ENCODE measurements around the gene DMRTC2. TPM values are rescaled to one million over a fixed set of nuclear protein-coding genes. Genes with fewer than 3 reads are reported as not detected.

Gene DMRTC2
- total RNA-seq, 1 donor from 2014 or later = not detected

GRCh38 chr19:41869374-41869955 is 24.6 kb downstream of the DMRTC2 start:
- intact Hi-C loops (cut with micrococcal nuclease) = loop anchor here (10.0 kb wide), 1 partner anchor 1445 kb away; the partner anchor contains the start of gene SERTAD1

GRCh38 chr19:41870401-41870873 is 25.6 kb downstream of the DMRTC2 start:
- intact Hi-C loops (cut with micrococcal nuclease) = loop anchor here (2.0 to 10.0 kb wide), 2 partner anchors 16 to 516 kb away; partner anchors contain the start of gene TGFB1

- intact Hi-C loops (cut with micrococcal nuclease) = loop anchor here (1.0 to 10.0 kb wide), 4 partner anchors 11 to 517 kb away; partner anchors contain the start of genes RPS19 and TGFB1
Measured at GRCh38 chr19:41871573-41872383, 26.9 kb downstream of the DMRTC2 start.

DNA sequence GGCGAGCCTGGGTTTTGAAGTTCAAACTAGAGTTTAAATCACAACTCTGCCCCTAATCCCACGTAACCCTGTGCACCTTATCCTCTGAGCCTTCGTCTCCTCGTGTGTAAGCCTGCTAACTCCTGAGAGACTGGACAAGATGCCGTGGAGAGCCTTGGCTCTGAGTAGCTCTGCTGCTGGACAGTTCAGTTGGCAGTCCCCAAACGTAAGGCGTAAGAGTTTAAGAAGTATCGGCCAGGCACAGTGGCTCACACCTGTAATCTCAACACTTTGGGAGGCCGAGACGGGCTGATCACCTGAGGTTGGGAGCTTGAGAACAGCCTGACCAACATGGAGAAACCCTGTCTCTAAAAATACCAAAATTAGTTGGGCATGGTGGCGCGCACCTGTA is 27.5 kb downstream of the DMRTC2 start:
- intact Hi-C loops (cut with micrococcal nuclease) = loop anchor here (10.0 kb wide), 1 partner anchor 518 kb away; the partner anchor contains the start of gene TGFB1

GRCh38 chr19:41872775-41873647 is 28.2 kb downstream of the DMRTC2 start:
- intact Hi-C loops (cut with micrococcal nuclease) = loop anchor here (1.0 to 10.0 kb wide), 2 partner anchors 62 to 518 kb away; partner anchors contain the start of gene TGFB1

DNA sequence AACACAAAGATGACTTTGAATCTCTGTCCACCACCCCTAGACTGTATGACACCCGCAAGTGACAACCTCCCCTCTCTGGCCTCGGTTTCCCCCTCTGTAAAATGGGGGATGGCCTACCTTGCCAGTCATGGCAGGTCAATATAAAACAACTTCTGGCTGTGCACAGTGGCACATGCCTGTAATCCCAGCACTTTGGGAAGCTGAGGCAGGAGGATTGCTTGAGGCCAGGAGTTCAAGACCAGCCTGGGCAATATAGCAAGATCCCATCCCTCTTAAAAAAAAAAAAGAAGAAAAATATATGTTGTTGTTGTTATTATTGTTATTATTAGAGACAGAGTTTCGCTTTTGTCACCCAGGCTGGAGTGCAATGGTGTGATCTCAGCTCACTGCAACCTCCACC is 31.1 kb downstream of the DMRTC2 start:
- intact Hi-C loops (cut with micrococcal nuclease) = loop anchor here (1.0 to 10.0 kb wide), 5 partner anchors 8 to 521 kb away; partner anchors contain the start of genes RABAC1 and TGFB1

DNA sequence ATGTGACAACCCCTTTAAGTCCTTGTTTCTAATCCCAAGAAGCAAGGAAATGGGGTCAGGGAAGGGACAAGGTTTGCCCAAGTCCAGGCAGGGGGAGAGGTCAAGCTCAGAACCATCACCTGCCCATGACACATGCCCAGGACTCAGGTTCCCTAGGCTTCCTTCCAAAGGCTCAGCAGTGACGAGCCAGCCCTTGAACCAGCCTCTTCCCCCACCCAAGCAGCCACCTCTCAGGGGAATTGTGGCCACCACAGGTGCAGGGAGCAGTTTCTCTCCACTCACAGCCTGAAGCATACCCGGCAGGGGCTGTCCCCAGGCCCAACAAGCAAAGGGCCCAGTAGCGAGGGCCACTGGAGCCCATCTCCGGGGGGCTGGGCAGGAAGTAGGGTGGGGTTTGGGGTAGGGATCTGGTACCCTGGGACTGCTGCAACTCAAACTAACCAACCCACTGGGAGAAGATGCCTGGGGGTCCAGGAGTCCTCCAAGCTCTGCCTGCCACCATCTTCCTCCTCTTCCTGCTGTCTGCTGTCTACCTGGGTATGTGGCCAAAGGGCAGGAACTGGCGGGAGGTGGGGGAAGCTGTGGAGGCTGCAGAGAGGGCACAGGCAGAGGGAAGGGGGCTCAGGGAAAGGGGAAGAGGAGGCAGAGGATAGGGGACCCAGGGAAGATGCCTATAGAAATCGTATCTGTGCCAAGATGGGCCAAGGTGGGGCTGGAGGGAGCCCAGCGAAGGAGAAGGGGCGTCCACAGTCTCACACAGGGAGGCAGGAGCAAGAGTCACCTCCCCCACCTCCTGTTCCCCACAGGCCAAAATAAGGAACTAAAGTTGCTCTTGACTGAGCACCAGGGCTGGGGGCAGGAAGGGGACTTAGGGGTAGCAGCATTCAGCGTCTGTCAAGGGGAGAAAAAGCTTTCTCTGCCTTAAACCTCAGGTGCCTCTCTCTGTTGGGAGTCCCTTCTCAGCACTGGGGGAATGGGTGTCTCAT is 32.3 kb downstream of the DMRTC2 start, which contains the start of gene CD79A:
Gene CD79A, plus strand, starts transcription at position 433 of the 986 bp plus-strand sequence. Its CDS starts 26 bp downstream, at position 459.
- intact Hi-C loops (cut with micrococcal nuclease) = loop anchor here (10.0 kb wide), 1 partner anchor 522 kb away; the partner anchor contains the start of gene TGFB1

DNA sequence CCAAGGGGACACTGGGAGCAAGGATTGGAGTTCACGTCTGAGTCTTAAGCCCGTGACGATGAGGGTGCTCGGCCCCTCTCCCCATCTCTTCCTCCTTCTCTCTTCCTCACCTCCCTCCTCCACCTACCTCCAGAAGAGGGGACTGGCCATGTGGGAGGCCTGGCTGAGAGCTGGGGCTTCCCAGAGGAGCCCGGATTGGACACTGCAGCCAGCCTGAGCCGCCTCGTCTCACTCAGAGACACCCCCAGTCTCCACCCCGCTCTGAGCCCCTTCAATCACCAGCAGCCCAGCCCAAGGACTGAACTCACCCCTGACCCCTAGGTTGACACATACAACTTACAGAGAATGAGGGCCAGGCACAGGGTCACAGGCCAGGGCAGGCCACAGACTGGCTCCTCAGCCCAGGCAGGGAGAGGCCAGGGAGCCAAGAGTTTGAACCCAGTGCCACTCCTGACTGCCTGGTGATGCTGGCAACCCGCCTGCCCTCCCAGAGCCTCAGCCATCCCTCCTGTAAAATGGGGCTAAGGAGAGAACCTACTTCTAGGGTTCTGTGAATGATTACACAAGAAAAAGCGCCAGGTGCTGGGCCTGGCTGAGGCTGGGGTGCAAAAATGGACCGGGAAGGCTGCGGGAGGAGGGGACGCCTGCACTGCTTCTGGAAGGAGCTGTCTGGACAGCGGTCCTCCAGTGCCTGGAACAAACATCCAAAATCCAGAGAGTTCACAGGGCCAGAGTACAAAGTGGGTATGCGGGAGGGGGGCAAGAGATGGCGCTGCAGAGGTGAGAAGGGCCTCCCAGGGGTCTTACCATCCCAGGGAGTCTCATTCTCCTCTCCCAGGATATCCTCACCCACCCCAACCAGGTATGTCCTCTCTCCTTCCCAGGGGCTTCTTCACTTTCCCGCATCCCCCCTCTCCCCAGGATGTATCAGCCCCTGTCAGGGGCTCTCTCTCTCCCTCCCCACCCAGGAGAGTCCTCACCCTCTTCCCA is 33.4 kb downstream of the DMRTC2 start:
- intact Hi-C loops (cut with micrococcal nuclease) = loop anchor here (10.0 kb wide), 1 partner anchor 523 kb away; the partner anchor contains the start of gene TGFB1

DNA sequence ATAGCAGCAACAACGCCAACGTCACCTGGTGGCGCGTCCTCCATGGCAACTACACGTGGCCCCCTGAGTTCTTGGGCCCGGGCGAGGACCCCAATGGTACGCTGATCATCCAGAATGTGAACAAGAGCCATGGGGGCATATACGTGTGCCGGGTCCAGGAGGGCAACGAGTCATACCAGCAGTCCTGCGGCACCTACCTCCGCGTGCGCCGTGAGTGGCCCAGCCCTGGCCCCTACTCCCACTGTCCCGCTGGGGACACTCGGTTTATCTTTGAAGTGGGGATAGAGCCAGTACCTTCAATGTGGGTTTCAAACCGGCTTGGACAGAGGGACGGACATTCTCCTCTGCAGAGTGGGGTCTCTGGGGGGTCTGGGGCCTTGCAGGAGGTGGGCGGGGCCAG is 34.2 kb downstream of the DMRTC2 start:
- intact Hi-C loops (cut with micrococcal nuclease) = loop anchor here (10.0 kb wide), 1 partner anchor 524 kb away; the partner anchor contains the start of gene TGFB1

DNA sequence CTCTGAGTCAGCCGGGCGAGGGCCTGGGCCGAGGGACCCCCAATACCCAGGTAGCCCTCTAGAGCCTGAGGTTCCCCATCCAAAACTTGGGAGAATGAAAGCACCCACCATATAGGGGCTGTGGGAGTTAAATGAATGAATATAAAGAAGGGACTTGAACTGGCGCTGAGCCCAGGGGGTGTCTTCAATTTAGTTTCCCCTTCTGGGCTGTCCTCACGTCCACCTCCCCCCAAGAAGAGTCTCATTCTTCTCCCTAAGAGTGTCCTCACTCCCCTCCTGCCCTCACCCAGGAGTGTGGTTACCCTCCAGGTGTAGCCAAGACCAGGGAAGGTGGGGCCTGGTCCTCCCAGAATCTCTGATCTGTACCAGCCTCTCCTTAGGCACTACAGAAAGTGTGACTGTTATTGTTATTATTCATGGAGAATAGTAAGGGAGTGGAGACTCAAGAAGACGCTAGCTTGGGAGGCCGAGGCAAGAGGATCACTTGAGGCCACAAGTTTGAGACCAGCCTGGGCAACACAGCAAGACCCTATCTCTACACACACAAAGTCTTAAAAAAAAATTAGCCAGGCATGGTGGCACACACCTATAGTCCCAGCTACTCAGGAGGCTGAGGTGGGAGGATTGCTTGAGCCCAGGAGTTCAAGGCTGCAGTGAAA is 35.0 kb downstream of the DMRTC2 start:
- intact Hi-C loops (cut with micrococcal nuclease) = loop anchor here (5.0 to 10.0 kb wide), 2 partner anchors 403 to 525 kb away; partner anchors contain the start of gene TGFB1

- intact Hi-C loops (cut with micrococcal nuclease) = loop anchor here (5.0 kb wide), 1 partner anchor 402 kb away; no protein-coding TSS in a partner anchor
Measured at GRCh38 chr19:41880329-41880708, 35.5 kb downstream of the DMRTC2 start.

- intact Hi-C loops (cut with micrococcal nuclease) = loop anchor here (5.0 kb wide), 1 partner anchor 399 kb away; no protein-coding TSS in a partner anchor
Measured at GRCh38 chr19:41882568-41883462, 38.0 kb downstream of the DMRTC2 start, which contains the start of gene ARHGEF1. ARHGEF1 (plus strand) TSS chr19:41883184; CDS start chr19:41888083, 4,899 bp downstream.

GRCh38 chr19:41883463-41883820 is 38.6 kb downstream of the DMRTC2 start:
- intact Hi-C loops (cut with micrococcal nuclease) = loop anchor here (5.0 kb wide), 1 partner anchor 399 kb away; no protein-coding TSS in a partner anchor

DNA sequence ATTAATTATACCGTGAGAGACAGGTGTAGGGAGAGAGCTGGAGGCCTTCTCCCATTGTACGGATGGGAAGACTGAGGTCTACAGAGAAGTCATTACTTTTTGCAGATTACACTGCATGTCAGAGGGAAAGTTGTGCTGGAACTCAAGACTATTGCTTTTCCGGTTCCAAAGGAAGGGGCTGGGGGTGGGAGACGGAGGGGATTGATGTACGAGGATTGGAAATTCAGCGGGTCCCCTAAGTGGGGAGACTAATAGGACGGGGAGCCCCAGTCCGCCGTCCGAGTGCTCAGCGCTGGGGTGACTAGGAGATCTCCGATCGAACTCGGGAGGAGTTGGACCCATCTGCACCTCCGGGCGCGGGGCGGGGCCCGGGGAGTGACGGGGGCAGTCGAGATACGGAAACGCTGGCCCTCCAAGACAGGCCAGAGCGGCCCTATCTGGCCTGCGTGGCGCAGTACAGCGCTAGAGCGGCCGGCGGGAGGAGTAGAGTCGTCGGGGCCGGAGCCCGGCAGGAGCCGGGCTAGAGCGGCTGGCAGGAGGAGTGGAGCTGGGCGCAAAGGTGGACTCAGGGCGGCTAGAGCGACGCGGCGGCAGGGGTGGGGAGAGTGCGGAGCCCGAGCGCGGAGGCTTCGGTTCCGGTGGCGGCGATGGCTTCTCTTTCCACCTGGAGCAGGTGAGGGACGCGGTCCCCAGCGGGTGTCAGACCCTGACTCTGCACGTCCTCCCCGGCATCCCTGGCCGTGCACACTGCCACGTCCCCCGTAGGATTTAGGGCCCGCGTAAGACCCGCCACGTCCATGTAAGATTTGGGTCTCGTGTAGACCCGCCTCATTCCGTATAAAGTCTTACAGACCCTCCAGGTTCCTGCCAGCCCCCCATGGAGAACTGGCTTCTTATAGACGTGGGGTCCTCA is 39.2 kb downstream of the DMRTC2 start:
- intact Hi-C loops (cut with micrococcal nuclease) = loop anchor here (1.0 to 5.0 kb wide), 7 partner anchors 9 to 398 kb away; partner anchors contain the start of genes GSK3A and RABAC1
